GM12872 (cell line): Measurements from ENCODE around the gene ZFAND3.

Experiments
- TF ChIP-seq, protein P1 (sequence below): IDR thresholded peaks from 3 replicates; pipeline ENCODE4 v1.5.1; 2011; ENCODE audit warnings: low read depth, mild to moderate bottlenecking, low read length, moderate library complexity; ENCODE audit not compliant: insufficient read depth

Gene ZFAND3

GRCh38 chr6:37920667-37921066, 101.1 kb downstream of the ZFAND3 start:
- TF ChIP-seq, protein P1, sequence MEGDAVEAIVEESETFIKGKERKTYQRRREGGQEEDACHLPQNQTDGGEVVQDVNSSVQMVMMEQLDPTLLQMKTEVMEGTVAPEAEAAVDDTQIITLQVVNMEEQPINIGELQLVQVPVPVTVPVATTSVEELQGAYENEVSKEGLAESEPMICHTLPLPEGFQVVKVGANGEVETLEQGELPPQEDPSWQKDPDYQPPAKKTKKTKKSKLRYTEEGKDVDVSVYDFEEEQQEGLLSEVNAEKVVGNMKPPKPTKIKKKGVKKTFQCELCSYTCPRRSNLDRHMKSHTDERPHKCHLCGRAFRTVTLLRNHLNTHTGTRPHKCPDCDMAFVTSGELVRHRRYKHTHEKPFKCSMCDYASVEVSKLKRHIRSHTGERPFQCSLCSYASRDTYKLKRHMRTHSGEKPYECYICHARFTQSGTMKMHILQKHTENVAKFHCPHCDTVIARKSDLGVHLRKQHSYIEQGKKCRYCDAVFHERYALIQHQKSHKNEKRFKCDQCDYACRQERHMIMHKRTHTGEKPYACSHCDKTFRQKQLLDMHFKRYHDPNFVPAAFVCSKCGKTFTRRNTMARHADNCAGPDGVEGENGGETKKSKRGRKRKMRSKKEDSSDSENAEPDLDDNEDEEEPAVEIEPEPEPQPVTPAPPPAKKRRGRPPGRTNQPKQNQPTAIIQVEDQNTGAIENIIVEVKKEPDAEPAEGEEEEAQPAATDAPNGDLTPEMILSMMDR: no peak

GRCh38 chr6:37922563-37922962, 103.0 kb downstream of the ZFAND3 start:
- TF ChIP-seq, protein P1: no peak

DNA sequence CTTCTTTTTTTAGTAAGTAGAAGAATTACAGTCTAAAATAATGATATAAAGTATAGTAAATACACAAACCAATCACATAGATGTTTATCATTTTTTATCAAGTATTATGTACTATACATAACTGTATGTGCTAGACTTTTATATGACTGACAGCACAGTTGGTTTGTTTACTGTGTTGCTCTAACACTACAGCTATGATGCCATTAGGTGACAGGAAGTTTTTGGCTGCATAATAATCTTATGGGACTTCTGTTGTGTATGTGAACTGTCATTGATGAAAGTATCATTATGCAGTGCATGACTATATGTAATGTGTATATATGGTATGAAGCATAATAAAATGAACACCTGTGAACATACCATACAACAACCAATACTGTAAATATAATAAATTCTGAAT, 104.0 kb downstream of the ZFAND3 start:
- TF ChIP-seq, protein P1: no peak

GRCh38 chr6:37926661-37927060, 107.1 kb downstream of the ZFAND3 start:
- TF ChIP-seq, protein P1: no peak

DNA sequence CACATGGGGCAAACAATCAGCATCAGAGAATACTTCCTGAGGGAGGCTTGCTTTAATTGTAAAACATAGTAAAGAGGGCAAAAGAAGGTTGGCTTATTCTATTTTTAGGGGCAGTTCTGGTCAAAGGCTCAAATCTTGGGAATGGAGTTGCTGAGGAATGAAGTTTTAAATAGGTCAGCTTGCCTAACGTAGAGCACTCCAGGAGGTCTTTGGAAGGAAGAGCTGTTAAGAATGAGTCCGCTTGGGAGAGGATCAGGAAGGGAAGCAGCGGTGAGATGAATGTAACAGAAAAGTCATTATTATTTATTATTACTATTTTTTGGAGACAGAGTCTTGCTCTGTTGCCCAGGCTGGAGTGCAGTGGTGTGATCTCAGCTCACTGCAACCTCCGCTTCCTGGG, 108.7 kb downstream of the ZFAND3 start:
- TF ChIP-seq, protein P1: no peak

DNA sequence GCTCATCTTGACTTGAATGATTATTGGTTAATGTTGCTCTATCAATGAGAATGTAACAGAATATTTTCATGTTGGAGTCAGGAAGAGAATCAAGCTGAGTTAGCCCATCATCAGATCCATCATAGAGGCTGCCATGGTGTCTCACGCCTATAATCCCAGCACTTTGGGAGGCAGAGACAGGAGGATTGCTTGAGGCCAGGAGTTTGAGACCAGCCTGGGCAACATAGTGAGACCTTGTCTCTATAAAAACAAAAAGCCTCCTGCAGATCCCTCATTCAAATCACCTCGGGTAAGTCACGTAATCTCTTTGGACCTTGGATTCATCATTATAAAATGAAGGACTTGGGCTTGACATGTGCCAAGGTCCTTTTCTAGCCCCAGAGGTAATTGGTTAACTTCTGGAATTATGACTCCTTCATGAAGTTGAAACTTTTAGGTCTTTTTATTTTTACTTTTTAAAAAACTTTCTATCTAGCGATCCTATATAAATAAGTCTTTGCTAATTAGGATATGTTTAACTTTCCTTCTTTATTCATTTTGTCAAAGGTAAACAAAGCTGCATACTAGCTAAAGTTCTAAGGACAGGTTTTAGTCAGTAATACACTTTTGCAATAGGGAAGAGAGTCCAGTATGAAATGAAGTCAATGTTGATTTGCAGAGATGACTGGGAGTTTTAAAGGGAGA, 110.9 kb downstream of the ZFAND3 start:
- TF ChIP-seq, protein P1: no peak

- TF ChIP-seq, protein P1: no peak
Observed at GRCh38 chr6:37931066-37931465, 111.5 kb downstream of the ZFAND3 start.

- TF ChIP-seq, protein P1: no peak
Observed at GRCh38 chr6:37934276-37934675, 114.7 kb downstream of the ZFAND3 start.
